GM19023 (cell line): ENCODE measurements around the gene FAAP20.
A peak's percentile ranks its signal among the peaks of the same experiment; 100 is the strongest.

Source experiments
- ATAC-seq: cut with Tn5 transposase; IDR thresholded peaks from one replicate; pipeline ENCODE4 v1.9.1; 2021; ENCODE audit warnings: mild to moderate bottlenecking, moderate library complexity; ENCODE audit not compliant: unreplicated experiment

The FAAP20 gene

DNA sequence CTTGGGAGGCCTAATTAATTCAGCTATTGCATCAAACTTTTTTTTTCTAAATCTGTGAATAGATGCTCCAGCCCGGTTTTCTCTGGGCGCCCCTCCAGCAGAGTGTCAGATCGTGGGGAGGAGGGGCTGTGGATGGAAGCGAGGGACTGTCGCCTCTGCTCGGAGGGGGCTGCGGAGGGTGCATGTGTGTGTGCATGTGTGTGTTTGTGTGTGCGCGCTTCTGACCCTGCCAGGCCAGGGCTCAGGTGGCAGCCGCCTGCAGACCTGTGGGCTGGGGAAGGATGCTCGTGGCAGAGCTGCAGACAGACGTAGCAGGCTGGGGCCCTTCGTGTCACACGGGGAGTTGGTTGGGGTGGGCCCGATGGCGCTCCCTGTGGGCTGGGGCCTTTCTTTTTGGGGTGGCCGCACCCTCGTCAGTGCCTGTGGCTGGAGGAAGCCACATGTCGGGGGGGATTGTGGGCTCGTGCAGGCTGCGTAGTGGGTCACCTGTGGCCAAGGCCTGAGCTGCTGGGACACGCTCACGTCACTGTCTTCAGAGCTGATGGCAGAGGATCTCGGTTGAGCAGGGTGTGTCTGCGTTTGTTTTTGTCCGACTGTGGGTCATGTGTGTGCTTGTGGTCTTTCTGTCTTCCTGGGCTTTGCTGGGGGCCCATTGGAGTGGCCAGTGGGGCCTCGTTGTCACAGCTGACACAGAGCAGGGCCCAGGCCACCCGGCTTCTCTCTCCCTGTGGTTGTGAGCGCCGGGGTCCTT lies 36.4 kb upstream of the FAAP20 start:
- ATAC-seq = no peak

DNA sequence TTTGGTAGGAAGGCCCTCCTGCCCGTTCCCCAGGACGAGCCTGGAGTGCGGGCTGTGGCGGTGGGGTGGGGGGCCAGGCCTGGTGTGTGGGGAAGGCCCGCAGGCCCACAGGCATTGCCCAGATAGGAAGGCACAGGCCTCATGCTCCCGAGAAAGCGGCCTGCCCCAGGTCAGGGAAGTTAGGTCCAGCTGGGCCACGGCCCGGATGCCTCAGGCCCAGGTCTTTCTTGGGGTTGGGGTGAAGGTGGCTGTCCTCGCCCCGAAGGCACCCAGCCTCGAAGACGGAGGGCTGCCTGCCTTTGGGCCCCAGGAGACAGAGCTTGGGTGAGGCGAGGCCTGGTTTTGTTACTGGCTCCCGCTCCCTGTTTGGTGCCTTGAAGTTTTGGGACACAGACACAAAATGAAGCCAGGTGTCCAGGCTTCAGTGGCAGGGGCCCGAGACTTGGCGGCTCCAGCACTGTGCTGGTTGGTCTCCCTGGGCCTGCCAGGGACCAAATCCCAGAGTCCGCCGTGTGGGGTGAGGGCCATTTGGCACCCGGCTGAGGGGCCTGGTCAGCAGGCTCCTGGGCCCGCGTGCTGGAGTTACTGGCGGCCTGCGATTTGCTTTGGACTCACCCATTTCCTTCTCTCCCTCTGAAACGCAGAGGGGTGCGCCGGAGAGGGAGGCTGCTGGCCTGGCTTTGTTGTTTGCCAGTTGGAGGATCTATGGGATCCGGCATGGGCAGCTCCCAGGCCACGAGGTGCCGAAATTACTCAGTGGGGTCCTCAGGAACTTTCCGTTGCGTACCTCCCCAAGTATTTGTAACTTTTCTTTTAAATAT lies 35.5 kb upstream of the FAAP20 start:
- no peak for ATAC-seq

DNA sequence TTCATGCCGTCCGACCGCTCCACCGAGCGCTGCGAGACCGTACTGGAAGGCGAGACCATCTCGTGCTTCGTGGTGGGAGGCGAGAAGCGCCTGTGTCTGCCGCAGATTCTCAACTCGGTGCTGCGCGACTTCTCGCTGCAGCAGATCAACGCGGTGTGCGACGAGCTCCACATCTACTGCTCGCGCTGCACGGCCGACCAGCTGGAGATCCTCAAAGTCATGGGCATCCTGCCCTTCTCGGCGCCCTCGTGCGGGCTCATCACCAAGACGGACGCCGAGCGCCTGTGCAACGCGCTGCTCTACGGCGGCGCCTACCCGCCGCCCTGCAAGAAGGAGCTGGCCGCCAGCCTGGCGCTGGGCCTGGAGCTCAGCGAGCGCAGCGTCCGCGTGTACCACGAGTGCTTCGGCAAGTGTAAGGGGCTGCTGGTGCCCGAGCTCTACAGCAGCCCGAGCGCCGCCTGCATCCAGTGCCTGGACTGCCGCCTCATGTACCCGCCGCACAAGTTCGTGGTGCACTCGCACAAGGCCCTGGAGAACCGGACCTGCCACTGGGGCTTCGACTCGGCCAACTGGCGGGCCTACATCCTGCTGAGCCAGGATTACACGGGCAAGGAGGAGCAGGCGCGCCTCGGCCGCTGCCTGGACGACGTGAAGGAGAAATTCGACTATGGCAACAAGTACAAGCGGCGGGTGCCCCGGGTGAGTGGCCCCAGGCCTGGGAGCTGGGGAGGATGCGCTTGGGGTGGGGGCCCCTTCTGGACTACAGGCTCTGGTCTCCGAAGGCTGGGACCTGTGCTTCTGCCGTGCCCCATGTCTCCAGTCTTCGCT lies 34.7 kb upstream of the FAAP20 start:
- no peak for ATAC-seq

DNA sequence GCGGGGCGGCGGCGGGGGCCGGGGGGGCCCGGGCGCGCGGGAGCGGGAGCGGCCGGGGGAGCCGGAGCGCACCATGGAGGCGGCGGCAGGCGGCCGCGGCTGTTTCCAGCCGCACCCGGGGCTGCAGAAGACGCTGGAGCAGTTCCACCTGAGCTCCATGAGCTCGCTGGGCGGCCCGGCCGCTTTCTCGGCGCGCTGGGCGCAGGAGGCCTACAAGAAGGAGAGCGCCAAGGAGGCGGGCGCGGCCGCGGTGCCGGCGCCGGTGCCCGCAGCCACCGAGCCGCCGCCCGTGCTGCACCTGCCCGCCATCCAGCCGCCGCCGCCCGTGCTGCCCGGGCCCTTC lies 34.1 kb upstream of the FAAP20 start:
- ATAC-seq = no peak

DNA sequence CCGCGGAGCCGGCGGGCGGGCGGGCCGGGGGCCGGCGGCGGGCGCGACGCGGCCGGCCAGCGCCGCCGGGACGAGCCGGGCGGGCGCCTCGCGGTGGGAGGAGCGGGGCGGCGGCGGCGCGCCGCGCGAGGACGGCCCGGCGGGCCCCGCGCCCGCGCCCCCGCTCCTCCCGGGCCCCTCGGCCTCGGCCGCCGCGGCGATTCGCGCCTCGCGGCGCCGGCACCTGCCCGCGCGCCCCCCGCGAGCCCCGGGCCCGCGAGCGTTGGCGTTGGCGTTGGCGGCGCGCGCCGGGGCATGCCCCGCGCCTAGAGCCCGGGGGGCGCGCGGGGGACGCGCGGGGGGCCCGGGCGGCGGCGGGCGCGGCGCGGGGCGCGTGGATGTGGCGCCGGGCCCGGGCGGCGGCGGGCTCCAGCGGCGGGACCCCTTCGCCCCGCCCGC lies 33.6 kb upstream of the FAAP20 start, which contains the start of gene SKI:
Gene SKI, plus strand, starts transcription at position 163 of the 438 bp plus-strand sequence. CDS start 448 bp downstream, outside the sequence.
- no peak for ATAC-seq

DNA sequence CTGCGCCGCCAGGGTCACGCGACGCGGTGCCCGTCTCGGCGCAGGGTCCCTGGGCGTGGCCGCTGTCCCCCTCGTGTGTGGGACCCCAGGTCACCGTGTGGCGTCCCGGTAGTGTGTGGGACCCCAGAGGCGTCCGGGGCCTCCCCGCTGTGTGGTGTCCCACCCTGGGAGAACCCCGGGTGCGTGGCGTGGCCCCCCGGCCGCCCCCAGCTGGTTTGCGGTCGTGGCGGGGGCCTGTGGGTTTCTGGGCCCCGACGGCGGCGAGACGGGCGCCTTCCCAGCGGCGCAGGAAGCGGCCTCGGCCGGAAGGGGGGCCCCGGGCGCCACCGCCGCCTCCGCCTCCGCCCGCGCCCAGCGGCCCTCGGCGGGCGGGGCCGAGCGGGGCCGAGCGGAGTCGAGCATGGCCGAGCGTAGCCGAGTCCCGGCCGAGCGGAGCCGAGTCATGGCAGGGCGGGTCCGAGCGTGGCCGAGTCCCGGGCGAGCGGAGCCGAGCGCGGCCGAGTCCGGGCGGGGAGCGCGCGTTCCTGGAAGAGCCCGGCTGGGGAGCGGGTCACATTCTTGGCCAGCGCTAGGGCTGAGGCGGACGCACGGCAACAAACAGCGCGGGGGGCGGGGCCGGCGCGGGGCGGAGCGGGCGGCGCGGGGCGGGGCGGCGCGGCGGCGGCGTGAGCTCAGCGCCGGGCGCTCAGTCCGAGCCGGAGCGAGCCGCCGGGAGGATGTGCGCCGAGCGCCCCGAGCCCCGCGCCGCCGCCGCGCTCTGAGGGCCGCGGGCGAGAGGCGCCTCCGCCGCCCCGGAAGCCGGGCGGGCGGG lies 33.0 kb upstream of the FAAP20 start:
- ATAC-seq = peak; percentile 88

DNA sequence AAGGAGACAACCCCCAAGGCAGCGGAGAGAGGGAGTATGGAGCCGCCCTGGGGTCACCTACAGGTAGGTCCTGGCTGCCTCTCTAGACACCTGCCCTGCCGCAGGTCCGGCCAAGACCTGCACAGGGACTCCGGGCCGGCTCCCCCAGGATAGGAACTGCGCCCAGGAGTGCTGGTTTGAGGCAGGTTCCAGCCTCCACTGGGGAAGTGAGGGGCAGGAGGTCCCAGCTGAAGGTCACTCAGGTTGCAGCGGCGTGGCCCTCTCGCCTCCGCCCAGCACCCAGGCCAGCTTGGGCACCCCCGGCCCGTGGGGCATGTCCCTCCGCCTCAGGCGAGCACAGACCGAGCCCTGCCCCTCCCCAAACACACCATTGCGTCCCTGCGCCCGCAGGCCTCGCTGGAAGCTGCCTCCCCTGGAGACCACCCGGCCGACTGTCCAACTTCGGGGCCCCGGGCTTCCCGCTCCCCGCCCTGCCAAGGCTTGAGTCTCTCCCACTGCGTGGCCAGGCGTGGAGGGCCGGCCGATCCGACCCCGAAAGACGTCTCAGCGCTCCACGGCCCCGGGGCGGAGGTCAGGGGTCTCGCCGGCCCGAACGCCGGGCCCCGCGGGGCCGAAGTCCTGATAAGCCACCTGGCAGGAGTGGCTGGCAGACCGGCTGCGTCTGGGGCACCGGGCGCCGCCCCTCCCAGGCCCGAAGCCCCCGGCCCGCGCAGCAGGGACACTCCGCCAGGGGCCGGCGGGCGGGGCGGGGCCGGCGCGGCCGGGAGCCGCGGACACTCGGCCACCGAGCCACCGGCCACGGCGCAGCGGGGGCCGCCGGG lies 32.2 kb upstream of the FAAP20 start:
- ATAC-seq = no peak

DNA sequence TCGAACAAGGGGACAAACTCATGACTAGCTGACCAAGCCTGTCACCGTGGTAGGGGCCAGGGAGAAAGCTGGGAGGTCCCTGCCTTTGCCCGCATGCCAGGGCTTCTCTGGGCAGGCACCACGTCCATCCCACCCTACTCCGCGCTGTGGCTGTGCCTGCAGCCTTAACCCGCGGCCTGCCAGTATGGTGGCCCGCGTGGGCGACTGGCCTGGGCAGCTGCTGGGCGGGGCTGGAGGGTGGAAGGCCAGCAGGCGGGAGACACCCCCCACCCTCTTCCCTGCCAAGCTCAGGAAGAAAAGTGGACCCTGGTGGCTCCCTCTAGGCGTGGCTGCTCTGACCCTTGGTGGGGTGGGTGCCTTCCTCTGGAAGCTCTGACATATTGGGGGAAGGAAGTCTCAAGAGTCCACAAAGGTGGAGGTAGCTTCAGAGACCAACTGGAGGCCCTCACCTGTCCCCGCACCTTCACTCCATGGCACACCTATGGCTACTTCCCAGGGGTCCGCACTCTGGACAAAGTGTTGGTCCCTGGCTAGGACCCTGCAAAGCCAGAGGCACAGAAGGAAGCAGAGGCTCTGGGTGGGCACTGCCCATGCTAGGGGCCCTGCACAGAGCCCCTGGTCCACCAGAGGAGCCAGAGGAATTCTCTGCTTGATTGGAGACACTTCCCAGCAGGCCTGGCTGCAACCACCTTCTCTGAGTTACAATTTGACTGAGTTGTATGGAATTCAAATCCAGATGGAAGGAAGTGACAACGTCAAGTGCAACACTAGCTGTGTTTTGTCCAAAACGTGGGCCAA lies 30.3 kb upstream of the FAAP20 start:
- no peak for ATAC-seq

DNA sequence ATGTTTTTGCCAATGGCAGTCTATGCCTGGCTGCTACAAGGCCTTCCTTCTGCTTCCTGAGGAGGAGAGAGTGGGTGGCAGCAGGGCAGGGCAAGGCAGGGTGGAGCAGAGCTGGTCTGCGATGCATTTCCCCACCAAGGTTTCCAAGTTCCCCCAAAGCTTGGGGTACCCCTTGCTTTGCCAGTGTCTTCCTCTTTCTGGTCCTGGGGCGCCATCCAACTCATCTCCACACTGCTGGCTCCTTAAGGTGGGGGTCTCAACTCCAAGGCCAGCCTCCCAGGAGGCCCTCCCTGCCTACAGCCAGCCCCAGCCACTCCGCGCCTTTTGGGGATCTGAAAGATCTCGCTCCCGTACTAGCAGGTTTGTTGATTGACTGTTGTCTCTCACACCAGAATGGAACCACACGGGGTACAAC lies 29.6 kb upstream of the FAAP20 start:
- ATAC-seq = no peak

DNA sequence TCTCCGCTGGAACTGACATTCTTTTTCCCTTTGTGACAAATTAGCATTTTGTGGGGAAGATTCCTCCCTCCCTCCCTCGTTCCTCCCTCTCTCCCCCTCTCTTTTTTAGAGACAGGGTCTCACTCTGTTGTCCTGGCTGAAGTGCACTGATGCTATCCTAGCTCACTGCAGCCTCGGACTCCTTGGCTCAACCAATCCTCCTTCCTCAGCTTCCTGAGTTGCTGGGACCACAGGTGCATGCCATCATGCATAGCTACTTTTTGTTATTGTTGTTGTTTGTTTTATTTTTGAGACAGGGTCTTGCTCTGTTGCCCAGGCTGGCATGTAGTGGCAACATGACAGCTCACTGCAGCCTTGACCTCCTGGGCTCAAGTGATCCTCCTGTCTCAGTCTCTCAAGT lies 26.7 kb upstream of the FAAP20 start:
- no peak for ATAC-seq

DNA sequence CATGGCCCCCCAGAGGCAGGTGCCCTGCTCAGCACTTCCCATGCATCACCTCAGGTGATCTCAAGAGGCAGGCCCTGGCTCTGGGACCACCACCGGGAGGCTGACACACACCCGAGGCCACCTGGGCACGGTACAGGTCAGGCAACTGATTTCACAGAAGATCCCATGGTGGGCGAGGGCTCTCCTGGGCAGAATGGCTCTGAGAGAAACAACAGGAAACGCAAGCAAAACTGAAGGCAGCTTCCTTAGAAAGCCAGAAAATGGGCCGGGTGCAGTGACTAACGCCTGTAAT lies 22.1 kb upstream of the FAAP20 start:
- no peak for ATAC-seq

DNA sequence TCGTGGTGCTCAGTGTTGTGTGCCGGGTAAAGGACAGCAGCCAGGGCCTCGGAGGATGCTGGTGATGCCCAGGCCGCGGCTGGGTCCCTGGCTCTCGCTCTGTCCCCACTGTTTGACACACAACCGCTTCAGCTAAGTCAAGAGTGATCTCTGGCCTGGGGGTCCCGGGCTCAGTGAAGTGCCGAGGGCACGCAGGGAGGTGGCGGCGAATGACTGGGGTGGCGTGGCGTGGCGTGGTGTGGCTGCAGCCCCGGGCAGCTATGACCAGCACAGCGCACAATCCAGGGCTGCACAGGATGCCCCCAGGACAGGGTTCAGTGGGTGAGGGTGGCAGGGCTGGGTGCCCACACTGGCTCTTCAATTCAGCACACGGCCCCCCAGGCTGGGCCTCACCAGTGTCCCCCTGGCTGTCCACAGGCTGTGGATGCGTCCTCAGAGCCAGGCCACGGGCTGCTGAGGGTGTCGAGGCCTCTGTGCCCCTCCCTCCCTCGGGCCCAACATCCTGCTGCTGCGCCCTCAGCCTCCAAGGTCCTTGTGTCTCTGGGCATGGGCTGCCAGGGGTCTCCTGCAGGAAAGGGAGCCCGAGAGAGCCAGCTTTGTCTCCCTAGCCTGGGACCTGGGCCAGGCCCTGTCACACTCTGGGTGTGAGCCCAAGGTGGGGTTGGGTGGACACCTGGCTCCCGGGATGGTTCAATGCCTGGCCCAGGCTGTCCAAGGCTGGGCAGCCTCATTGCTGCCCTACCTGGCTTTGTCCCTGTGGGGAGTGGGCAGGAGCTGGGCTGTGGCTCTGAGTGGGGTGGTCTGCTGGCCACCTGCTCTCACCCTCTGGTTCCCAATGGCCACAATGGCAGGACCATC lies 21.6 kb upstream of the FAAP20 start:
- ATAC-seq = no peak

DNA sequence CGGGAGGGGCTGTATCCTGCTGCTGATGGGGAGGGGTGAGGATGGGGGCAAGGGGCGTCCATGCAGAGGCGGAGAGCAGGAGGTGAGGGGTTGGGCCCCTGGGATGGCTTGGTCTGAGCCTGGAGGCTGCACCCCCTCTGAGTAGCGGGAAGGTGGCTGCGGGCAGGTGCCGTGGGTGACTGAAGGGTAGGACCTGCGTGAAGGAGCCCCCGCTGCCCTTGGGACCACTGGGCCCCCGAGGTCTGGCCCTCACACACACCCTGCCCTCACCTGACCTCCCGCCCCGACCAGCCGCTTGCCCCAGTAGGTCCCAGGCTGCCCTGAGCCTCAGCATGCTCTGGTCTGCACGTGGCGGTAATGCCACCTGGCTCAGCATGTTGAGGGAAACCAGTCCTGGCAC lies 20.8 kb upstream of the FAAP20 start:
- no peak for ATAC-seq

DNA sequence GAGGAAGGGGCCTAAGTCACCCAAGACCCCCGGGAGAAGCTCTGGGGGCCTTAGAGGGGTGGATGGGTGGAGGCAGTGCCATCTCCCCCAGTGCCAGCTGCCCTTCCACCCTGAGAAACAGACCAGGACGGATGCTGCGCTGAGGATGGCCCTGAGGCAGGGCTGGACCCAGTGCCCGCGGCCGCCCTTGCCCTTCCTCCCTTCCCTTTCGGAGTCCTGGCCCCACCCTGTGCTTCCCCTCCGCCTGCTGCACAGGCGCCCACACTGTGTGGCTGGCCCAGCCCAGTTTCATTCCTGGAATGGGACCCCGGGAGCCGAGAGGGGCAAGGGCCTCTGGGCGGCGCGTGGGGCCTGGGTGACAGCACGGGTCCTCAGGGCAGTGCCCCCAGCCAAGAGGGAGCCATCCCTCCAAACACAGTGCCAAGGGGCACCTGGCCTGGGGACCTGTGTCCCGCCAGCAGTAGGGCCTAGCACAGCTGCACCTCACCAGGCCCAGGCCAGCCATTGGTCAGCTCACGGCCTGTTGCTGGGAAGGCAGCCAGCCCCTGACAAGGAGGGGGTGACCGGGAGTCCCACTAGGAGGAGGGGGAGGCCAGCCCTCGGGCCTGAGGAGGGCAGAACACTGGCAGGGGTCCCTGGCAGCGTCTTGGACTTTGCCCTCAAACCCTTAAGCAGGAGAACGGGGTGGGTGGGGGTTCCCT lies 20.1 kb upstream of the FAAP20 start:
- ATAC-seq = no peak

DNA sequence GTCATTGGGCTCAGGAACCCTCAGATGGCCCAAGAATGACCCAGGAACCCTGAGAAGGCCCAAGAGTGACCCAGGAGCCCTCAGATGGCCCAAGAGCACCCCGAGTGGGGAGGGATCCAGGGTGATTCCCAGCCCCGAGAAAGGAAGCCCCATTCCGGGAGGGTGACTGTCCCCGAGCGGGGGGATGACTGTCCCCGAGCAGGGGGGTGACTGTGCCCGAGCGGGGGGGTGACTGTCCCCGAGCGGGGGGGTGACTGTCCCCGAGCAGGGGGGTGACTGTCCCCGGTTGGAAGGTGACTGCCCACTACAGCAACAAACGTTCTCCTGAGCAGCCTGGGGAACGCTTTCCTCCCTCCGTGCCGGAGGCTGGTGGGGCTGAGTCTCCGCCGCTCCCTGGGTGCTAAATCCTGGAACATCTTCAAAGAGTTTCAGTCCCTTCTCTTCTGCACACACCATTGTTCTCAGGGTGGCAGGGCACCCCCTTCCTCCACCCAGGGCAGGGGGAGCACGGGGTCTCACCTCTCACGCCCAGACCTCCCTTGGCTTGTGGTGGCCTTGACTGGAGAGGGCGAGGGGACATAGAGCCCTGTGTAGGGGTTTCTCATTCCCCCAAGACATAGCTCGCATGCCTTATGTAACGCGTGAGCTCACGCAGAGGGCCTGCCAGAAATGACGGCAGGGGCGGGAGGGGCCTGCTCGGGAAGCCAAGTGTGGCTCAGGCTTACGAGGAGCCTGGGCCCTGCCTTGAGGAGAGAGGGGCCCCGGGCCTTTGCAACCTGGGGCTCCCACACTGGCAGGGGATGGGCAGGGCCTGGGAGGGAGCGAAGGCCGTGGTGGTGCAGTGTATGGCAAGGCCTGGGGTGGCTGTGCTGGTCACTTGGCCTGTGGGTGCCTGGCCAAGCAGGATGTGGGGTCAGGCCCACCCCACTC lies 19.3 kb upstream of the FAAP20 start:
- no peak for ATAC-seq
